IMR-90 (cell line): ENCODE results near the gene RAD51C.

ENCODE experiments used
- BHLHE40 ChIP-seq: fragments of 150-350 bp; IDR thresholded peaks from 2 replicates; pipeline ENCODE4 v1.6.1; 2016; ENCODE audit warnings: mild to moderate bottlenecking, low read depth, low read length
- CHD1 ChIP-seq: IDR thresholded peaks from 2 replicates; pipeline ENCODE4 v1.6.1; 2012; ENCODE audit warnings: low read depth, low read length, improper control_type of control experiment
- CTCF ChIP-seq: conservative IDR thresholded peaks from 2 replicates; pipeline ENCODE4 v1.5.1; 2012; ENCODE audit warnings: mild to moderate bottlenecking, low read depth, low read length, improper control_type of control experiment
- ELK1 ChIP-seq: fragments of 150-350 bp; IDR thresholded peaks from 2 replicates; pipeline ENCODE4 v1.6.1; 2016; ENCODE audit warnings: low read depth, mild to moderate bottlenecking, low read length, moderate library complexity, borderline replicate concordance
- MAFK ChIP-seq: IDR thresholded peaks from 2 replicates; pipeline ENCODE4 v1.6.1; 2012; ENCODE audit warnings: low read depth, low read length, improper control_type of control experiment
- MAZ ChIP-seq: IDR thresholded peaks from 2 replicates; pipeline ENCODE4 v1.6.1; 2012; ENCODE audit warnings: low read depth, mild to moderate bottlenecking, low read length, improper control_type of control experiment, moderate library complexity, borderline replicate concordance
- MXI1 ChIP-seq: IDR thresholded peaks from 2 replicates; pipeline ENCODE4 v1.6.1; 2012; ENCODE audit warnings: low read depth, mild to moderate bottlenecking, low read length, moderate library complexity, borderline replicate concordance
- POLR2A ChIP-seq: IDR thresholded peaks from 2 replicates; pipeline ENCODE4 v1.6.1; 2012; ENCODE audit warnings: mild to moderate bottlenecking, low read depth, low read length
- RAD21 ChIP-seq: IDR thresholded peaks from 2 replicates; pipeline ENCODE4 v1.6.1; 2012; ENCODE audit warnings: low read length, improper control_type of control experiment
- RCOR1 ChIP-seq: IDR thresholded peaks from 2 replicates; pipeline ENCODE4 v1.6.1; 2012; ENCODE audit warnings: mild to moderate bottlenecking, low read length, improper control_type of control experiment; ENCODE audit not compliant: insufficient replicate concordance
- RFX5 ChIP-seq: IDR thresholded peaks from 2 replicates; pipeline ENCODE4 v1.8.0; 2012; ENCODE audit warnings: low read depth, mild to moderate bottlenecking, low read length, moderate library complexity

GRCh38 chr17:58667934-58668597 is 24.3 kb upstream of the RAD51C start:
- no peak for TF ChIP-seq RAD21
- TF ChIP-seq MXI1: no peak
- no peak for TF ChIP-seq CTCF
- no peak for TF ChIP-seq RCOR1
- no peak for TF ChIP-seq MAZ
- no peak for TF ChIP-seq POLR2A
- no peak for TF ChIP-seq BHLHE40
- no peak for TF ChIP-seq CHD1
- no peak for TF ChIP-seq RFX5
- TF ChIP-seq ELK1: no peak
- no peak for TF ChIP-seq MAFK
